IMR-90 (cell line): ENCODE data around the gene OPA3.

Source experiments
- BHLHE40 ChIP-seq: fragments of 150-350 bp; IDR thresholded peaks from 2 replicates; pipeline ENCODE4 v1.6.1; 2016; ENCODE audit warnings: mild to moderate bottlenecking, low read depth, low read length
- CEBPB ChIP-seq: IDR thresholded peaks from 2 replicates; pipeline ENCODE4 v1.6.1; 2012; ENCODE audit warnings: low read depth, low read length, improper control_type of control experiment
- CHD1 ChIP-seq: IDR thresholded peaks from 2 replicates; pipeline ENCODE4 v1.6.1; 2012; ENCODE audit warnings: low read depth, low read length, improper control_type of control experiment
- MAFK ChIP-seq: IDR thresholded peaks from 2 replicates; pipeline ENCODE4 v1.6.1; 2012; ENCODE audit warnings: low read depth, low read length, improper control_type of control experiment
- MAZ ChIP-seq: IDR thresholded peaks from 2 replicates; pipeline ENCODE4 v1.6.1; 2012; ENCODE audit warnings: low read depth, mild to moderate bottlenecking, low read length, improper control_type of control experiment, moderate library complexity, borderline replicate concordance
- MXI1 ChIP-seq: IDR thresholded peaks from 2 replicates; pipeline ENCODE4 v1.6.1; 2012; ENCODE audit warnings: low read depth, mild to moderate bottlenecking, low read length, moderate library complexity, borderline replicate concordance
- NFE2L2 ChIP-seq: fragments of 150-350 bp; IDR thresholded peaks from 2 replicates; pipeline ENCODE4 v1.6.1; 2016; ENCODE audit warnings: low read depth, mild to moderate bottlenecking, low read length
- POLR2A ChIP-seq: IDR thresholded peaks from 2 replicates; pipeline ENCODE4 v1.6.1; 2012; ENCODE audit warnings: mild to moderate bottlenecking, low read depth, low read length
- RAD21 ChIP-seq: IDR thresholded peaks from 2 replicates; pipeline ENCODE4 v1.6.1; 2012; ENCODE audit warnings: low read length, improper control_type of control experiment
- RFX5 ChIP-seq: IDR thresholded peaks from 2 replicates; pipeline ENCODE4 v1.8.0; 2012; ENCODE audit warnings: low read depth, mild to moderate bottlenecking, low read length, moderate library complexity
- SMC3 ChIP-seq: fragments of 150-350 bp; IDR thresholded peaks from 2 replicates; pipeline ENCODE4 v1.6.1; 2016; ENCODE audit warnings: low read depth, mild to moderate bottlenecking, antibody characterized with exemption, low read length, moderate library complexity
- TF ChIP-seq, protein P1 (sequence below): conservative IDR thresholded peaks from 2 replicates; pipeline ENCODE4 v1.5.1; 2012; ENCODE audit warnings: mild to moderate bottlenecking, low read depth, low read length, improper control_type of control experiment
- TF ChIP-seq, protein P2 (sequence below): fragments of 150-350 bp; IDR thresholded peaks from 2 replicates; pipeline ENCODE4 v1.6.1; 2017; ENCODE audit warnings: mild to moderate bottlenecking, antibody characterized with exemption, low read length, low read depth
- TF ChIP-seq, protein P3 (sequence below): fragments of 150-350 bp; IDR thresholded peaks from 2 replicates; pipeline ENCODE4 v1.6.1; 2016; ENCODE audit warnings: low read depth, mild to moderate bottlenecking, low read length, moderate library complexity, borderline replicate concordance

DNA sequence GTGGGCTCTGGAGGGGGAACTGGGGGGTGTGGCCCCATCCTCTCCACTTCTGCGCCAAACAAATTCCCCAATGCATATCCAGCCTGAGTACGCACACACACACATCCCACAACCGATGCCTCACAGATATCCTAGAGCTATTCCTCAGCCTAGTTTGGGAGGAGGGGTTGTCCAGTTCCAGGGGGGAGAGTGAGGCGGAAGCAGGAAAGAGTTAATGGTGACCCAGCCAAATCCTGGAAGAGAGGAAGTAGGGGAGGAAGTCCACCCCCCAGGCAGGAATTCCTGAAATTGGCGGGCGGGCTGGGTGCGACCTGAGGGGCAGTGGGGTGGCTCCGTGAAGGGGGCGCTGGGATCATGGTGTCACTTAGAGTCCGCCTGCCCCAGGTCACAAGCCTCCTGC, 16.5 kb upstream of the OPA3 start:
- no peak for TF ChIP-seq NFE2L2
- TF ChIP-seq, protein P1, sequence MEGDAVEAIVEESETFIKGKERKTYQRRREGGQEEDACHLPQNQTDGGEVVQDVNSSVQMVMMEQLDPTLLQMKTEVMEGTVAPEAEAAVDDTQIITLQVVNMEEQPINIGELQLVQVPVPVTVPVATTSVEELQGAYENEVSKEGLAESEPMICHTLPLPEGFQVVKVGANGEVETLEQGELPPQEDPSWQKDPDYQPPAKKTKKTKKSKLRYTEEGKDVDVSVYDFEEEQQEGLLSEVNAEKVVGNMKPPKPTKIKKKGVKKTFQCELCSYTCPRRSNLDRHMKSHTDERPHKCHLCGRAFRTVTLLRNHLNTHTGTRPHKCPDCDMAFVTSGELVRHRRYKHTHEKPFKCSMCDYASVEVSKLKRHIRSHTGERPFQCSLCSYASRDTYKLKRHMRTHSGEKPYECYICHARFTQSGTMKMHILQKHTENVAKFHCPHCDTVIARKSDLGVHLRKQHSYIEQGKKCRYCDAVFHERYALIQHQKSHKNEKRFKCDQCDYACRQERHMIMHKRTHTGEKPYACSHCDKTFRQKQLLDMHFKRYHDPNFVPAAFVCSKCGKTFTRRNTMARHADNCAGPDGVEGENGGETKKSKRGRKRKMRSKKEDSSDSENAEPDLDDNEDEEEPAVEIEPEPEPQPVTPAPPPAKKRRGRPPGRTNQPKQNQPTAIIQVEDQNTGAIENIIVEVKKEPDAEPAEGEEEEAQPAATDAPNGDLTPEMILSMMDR, result no peak
- TF ChIP-seq SMC3, result no peak
- no peak for TF ChIP-seq RAD21
- TF ChIP-seq CHD1, result no peak
- no peak for TF ChIP-seq POLR2A
- TF ChIP-seq CEBPB, result no peak
- TF ChIP-seq RFX5, result no peak
- no peak for TF ChIP-seq MAFK
- no peak for TF ChIP-seq BHLHE40
- TF ChIP-seq, protein P2, sequence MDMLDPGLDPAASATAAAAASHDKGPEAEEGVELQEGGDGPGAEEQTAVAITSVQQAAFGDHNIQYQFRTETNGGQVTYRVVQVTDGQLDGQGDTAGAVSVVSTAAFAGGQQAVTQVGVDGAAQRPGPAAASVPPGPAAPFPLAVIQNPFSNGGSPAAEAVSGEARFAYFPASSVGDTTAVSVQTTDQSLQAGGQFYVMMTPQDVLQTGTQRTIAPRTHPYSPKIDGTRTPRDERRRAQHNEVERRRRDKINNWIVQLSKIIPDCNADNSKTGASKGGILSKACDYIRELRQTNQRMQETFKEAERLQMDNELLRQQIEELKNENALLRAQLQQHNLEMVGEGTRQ, result no peak
- TF ChIP-seq, protein P3, sequence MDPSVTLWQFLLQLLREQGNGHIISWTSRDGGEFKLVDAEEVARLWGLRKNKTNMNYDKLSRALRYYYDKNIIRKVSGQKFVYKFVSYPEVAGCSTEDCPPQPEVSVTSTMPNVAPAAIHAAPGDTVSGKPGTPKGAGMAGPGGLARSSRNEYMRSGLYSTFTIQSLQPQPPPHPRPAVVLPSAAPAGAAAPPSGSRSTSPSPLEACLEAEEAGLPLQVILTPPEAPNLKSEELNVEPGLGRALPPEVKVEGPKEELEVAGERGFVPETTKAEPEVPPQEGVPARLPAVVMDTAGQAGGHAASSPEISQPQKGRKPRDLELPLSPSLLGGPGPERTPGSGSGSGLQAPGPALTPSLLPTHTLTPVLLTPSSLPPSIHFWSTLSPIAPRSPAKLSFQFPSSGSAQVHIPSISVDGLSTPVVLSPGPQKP, result no peak
- TF ChIP-seq MAZ, result no peak
- no peak for TF ChIP-seq MXI1
